ENCODE results near the gene DOCK3. TPM values are rescaled to one million over a fixed set of nuclear protein-coding genes. Genes with fewer than 3 reads are reported as not detected.

Gene DOCK3
- polyA plus RNA-seq, 4 donors, result 0.13 to 0.34 TPM; not detected in 2

- H3K27ac ChIP-seq (ENCODE audit: low read depth in 1 of 3, low read length in 2 of 3), result no peak overlapping the region
- FAIRE-seq, result no peak
- peak in 1 of 2 donors; percentile 39 for DNase-seq
- no peaks in the 10 kb centered on the region for H3K9me3 ChIP-seq (ENCODE audit: control insufficient read depth in 2 of 2, insufficient read depth in 1 of 2, low read depth in 1 of 2, low read length in 1 of 2)
- 76 to 91% (median 84%) methylated on average over 4 of the region's 4 CpGs for WGBS, 3 donors
- no peaks in the 10 kb centered on the region for H3K27me3 ChIP-seq (ENCODE audit: control insufficient read depth in 3 of 3, insufficient read depth in 3 of 3, low read length in 3 of 3)
- H3K4me3 ChIP-seq (ENCODE audit: low read depth in 1 of 3, low read length in 3 of 3), result no peak overlapping the region
- peaks cover 2 to 59% (median 19%) of the 10 kb centered on the region in 3 donors for H3K36me3 ChIP-seq (ENCODE audit: control insufficient read depth in 3 of 3, insufficient read depth in 2 of 3, low read depth in 1 of 3, low read length in 3 of 3)
- no peaks in the 10 kb centered on the region for H3K4me1 ChIP-seq (ENCODE audit: control insufficient read depth in 3 of 3, insufficient read depth in 2 of 3, low read depth in 1 of 3, low read length in 2 of 3)
These were observed 725.4 kb downstream of the DOCK3 start for GRCh38 chr3:51400166-51400565.

GRCh38 chr3:51401735-51402134, 727.0 kb downstream of the DOCK3 start:
- no peak for DNase-seq
- no peaks in the 10 kb centered on the region for H3K9me3 ChIP-seq (ENCODE audit: control insufficient read depth in 2 of 2, insufficient read depth in 1 of 2, low read depth in 1 of 2, low read length in 1 of 2)
- H3K4me1 ChIP-seq (ENCODE audit: control insufficient read depth in 3 of 3, insufficient read depth in 2 of 3, low read depth in 1 of 3, low read length in 2 of 3), result no peaks in the 10 kb centered on the region
- WGBS, 3 donors, result 88 to 94% (median 88%) methylated on average over 4 of the region's 4 CpGs
- H3K4me3 ChIP-seq (ENCODE audit: low read depth in 1 of 3, low read length in 3 of 3), result no peak overlapping the region
- H3K27ac ChIP-seq (ENCODE audit: low read depth in 1 of 3, low read length in 2 of 3), result no peak overlapping the region
- FAIRE-seq, result no peak
- peaks cover 2 to 47% (median 17%) of the 10 kb centered on the region in 3 donors for H3K36me3 ChIP-seq (ENCODE audit: control insufficient read depth in 3 of 3, insufficient read depth in 2 of 3, low read depth in 1 of 3, low read length in 3 of 3)
- no peaks in the 10 kb centered on the region for H3K27me3 ChIP-seq (ENCODE audit: control insufficient read depth in 3 of 3, insufficient read depth in 3 of 3, low read length in 3 of 3)

- no peak overlapping the region for H3K27ac ChIP-seq (ENCODE audit: low read depth in 1 of 3, low read length in 2 of 3)
- H3K4me1 ChIP-seq (ENCODE audit: control insufficient read depth in 3 of 3, insufficient read depth in 2 of 3, low read depth in 1 of 3, low read length in 2 of 3), result no peaks in the 10 kb centered on the region
- no peaks in the 10 kb centered on the region for H3K27me3 ChIP-seq (ENCODE audit: control insufficient read depth in 3 of 3, insufficient read depth in 3 of 3, low read length in 3 of 3)
- H3K4me3 ChIP-seq (ENCODE audit: low read depth in 1 of 3, low read length in 3 of 3), result no peak overlapping the region
- no peak for DNase-seq
- no peaks in the 10 kb centered on the region for H3K9me3 ChIP-seq (ENCODE audit: control insufficient read depth in 2 of 2, insufficient read depth in 1 of 2, low read depth in 1 of 2, low read length in 1 of 2)
- no peak for FAIRE-seq
- peaks cover 2 to 38% (median 17%) of the 10 kb centered on the region in 3 donors for H3K36me3 ChIP-seq (ENCODE audit: control insufficient read depth in 3 of 3, insufficient read depth in 2 of 3, low read depth in 1 of 3, low read length in 3 of 3)
These were observed 728.9 kb downstream of the DOCK3 start for GRCh38 chr3:51403675-51404074.

GRCh38 chr3:51408021-51408420, 733.3 kb downstream of the DOCK3 start:
- Histone ChIP-seq H3K27me3 (ENCODE audit: control insufficient read depth in 3 of 3, insufficient read depth in 3 of 3, low read length in 3 of 3) (no peaks in the 10 kb centered on the region), H3K9me3 (ENCODE audit: control insufficient read depth in 2 of 2, insufficient read depth in 1 of 2, low read depth in 1 of 2, low read length in 1 of 2) (no peaks in the 10 kb centered on the region), H3K4me3 (ENCODE audit: low read depth in 1 of 3, low read length in 3 of 3) (no peak overlapping the region), H3K27ac (ENCODE audit: low read depth in 1 of 3, low read length in 2 of 3) (no peak overlapping the region), H3K4me1 (ENCODE audit: control insufficient read depth in 3 of 3, insufficient read depth in 2 of 3, low read depth in 1 of 3, low read length in 2 of 3) (no peaks in the 10 kb centered on the region), H3K36me3 (ENCODE audit: control insufficient read depth in 3 of 3, insufficient read depth in 2 of 3, low read depth in 1 of 3, low read length in 3 of 3) (peaks cover 5 to 31% (median 20%) of the 10 kb centered on the region in 3 donors)
- no peak for FAIRE-seq
- WGBS, 3 donors, result 17 to 69% (median 39%) methylated on average over 2 of the region's 2 CpGs
- DNase-seq, result peak in 1 of 2 donors; percentile 54

GRCh38 chr3:51408813-51409212, 734.1 kb downstream of the DOCK3 start:
- no peaks in the 10 kb centered on the region for H3K27me3 ChIP-seq (ENCODE audit: control insufficient read depth in 3 of 3, insufficient read depth in 3 of 3, low read length in 3 of 3)
- H3K36me3 ChIP-seq (ENCODE audit: control insufficient read depth in 3 of 3, insufficient read depth in 2 of 3, low read depth in 1 of 3, low read length in 3 of 3), result peaks cover 7 to 26% (median 19%) of the 10 kb centered on the region in 3 donors
- H3K9me3 ChIP-seq (ENCODE audit: control insufficient read depth in 2 of 2, insufficient read depth in 1 of 2, low read depth in 1 of 2, low read length in 1 of 2), result no peaks in the 10 kb centered on the region
- H3K4me1 ChIP-seq (ENCODE audit: control insufficient read depth in 3 of 3, insufficient read depth in 2 of 3, low read depth in 1 of 3, low read length in 2 of 3), result no peaks in the 10 kb centered on the region
- DNase-seq, result no peak
- no peak for FAIRE-seq
- no peak overlapping the region for H3K4me3 ChIP-seq (ENCODE audit: low read depth in 1 of 3, low read length in 3 of 3)
- no peak overlapping the region for H3K27ac ChIP-seq (ENCODE audit: low read depth in 1 of 3, low read length in 2 of 3)
- 30 to 65% (median 40%) methylated on average over 2 of the region's 2 CpGs for WGBS, 3 donors

- Histone ChIP-seq H3K4me3 (ENCODE audit: low read depth in 1 of 3, low read length in 3 of 3) (no peak overlapping the region), H3K27ac (ENCODE audit: low read depth in 1 of 3, low read length in 2 of 3) (no peak overlapping the region), H3K36me3 (ENCODE audit: control insufficient read depth in 3 of 3, insufficient read depth in 2 of 3, low read depth in 1 of 3, low read length in 3 of 3) (peaks cover under 1 to 38% (median 13%) of the 10 kb centered on the region in 3 donors), H3K4me1 (ENCODE audit: control insufficient read depth in 3 of 3, insufficient read depth in 2 of 3, low read depth in 1 of 3, low read length in 2 of 3) (no peaks in the 10 kb centered on the region), H3K9me3 (ENCODE audit: control insufficient read depth in 2 of 2, insufficient read depth in 1 of 2, low read depth in 1 of 2, low read length in 1 of 2) (no peaks in the 10 kb centered on the region), H3K27me3 (ENCODE audit: control insufficient read depth in 3 of 3, insufficient read depth in 3 of 3, low read length in 3 of 3) (no peaks in the 10 kb centered on the region)
- no peak for FAIRE-seq
- no peak for DNase-seq
- WGBS, 3 donors, result 95 to 97% (median 97%) methylated on average over 3 of the region's 3 CpGs
These were observed 747.5 kb downstream of the DOCK3 start for GRCh38 chr3:51422211-51422610.

- no peaks in the 10 kb centered on the region for H3K4me1 ChIP-seq (ENCODE audit: control insufficient read depth in 3 of 3, insufficient read depth in 2 of 3, low read depth in 1 of 3, low read length in 2 of 3)
- H3K9me3 ChIP-seq (ENCODE audit: control insufficient read depth in 2 of 2, insufficient read depth in 1 of 2, low read depth in 1 of 2, low read length in 1 of 2), result no peaks in the 10 kb centered on the region
- no peaks in the 10 kb centered on the region for H3K27me3 ChIP-seq (ENCODE audit: control insufficient read depth in 3 of 3, insufficient read depth in 3 of 3, low read length in 3 of 3)
- WGBS, 3 donors, result 49 to 65% (median 58%) methylated on average over 4 of the region's 4 CpGs
- FAIRE-seq (no peak), DNase-seq (peak; percentile 3 to 59)
- H3K36me3 ChIP-seq (ENCODE audit: control insufficient read depth in 3 of 3, insufficient read depth in 2 of 3, low read depth in 1 of 3, low read length in 3 of 3), result peaks cover 2 to 35% (median 12%) of the 10 kb centered on the region in 3 donors
- no peak overlapping the region for H3K27ac ChIP-seq (ENCODE audit: low read depth in 1 of 3, low read length in 2 of 3)
- no peak overlapping the region for H3K4me3 ChIP-seq (ENCODE audit: low read depth in 1 of 3, low read length in 3 of 3)
These were observed 752.2 kb downstream of the DOCK3 start for GRCh38 chr3:51426921-51427320.

GRCh38 chr3:51429138-51429537, 754.4 kb downstream of the DOCK3 start:
- Histone ChIP-seq H3K9me3 (ENCODE audit: control insufficient read depth in 2 of 2, insufficient read depth in 1 of 2, low read depth in 1 of 2, low read length in 1 of 2) (no peaks in the 10 kb centered on the region), H3K4me3 (ENCODE audit: low read depth in 1 of 3, low read length in 3 of 3) (no peak overlapping the region), H3K36me3 (ENCODE audit: control insufficient read depth in 3 of 3, insufficient read depth in 2 of 3, low read depth in 1 of 3, low read length in 3 of 3) (peaks cover 2 to 38% (median 12%) of the 10 kb centered on the region in 3 donors), H3K27me3 (ENCODE audit: control insufficient read depth in 3 of 3, insufficient read depth in 3 of 3, low read length in 3 of 3) (no peaks in the 10 kb centered on the region), H3K27ac (ENCODE audit: low read depth in 1 of 3, low read length in 2 of 3) (no peak overlapping the region), H3K4me1 (ENCODE audit: control insufficient read depth in 3 of 3, insufficient read depth in 2 of 3, low read depth in 1 of 3, low read length in 2 of 3) (no peaks in the 10 kb centered on the region)
- 96 to 98% (median 96%) methylated on average over 3 of the region's 3 CpGs for WGBS, 3 donors
- FAIRE-seq (no peak), DNase-seq (no peak)

Measured in small intestine (tissue), 7 donors.